Head of caudate nucleus (tissue), 42 donors: ENCODE results near the gene FHIP2A.
"Not testable (repeated sequence)": the region's sequence is repeated elsewhere in the genome, so short reads cannot be mapped to it uniquely, and the experiment has no call there.

Experiments
- DNase-seq, 42 donors: peaks; one replicate each; pipeline versions ENCODE4 v3.0.0 to v3.0.0-alpha.2; 2020 to 2021; ENCODE audit warnings: mixed read lengths in 7 of 42
- intact Hi-C: fragments of 100-400 bp; cut with DNase I; formaldehyde crosslinking; loops from one replicate; pipeline ENCODE4 v1.15.0; 2022

Gene FHIP2A

DNA sequence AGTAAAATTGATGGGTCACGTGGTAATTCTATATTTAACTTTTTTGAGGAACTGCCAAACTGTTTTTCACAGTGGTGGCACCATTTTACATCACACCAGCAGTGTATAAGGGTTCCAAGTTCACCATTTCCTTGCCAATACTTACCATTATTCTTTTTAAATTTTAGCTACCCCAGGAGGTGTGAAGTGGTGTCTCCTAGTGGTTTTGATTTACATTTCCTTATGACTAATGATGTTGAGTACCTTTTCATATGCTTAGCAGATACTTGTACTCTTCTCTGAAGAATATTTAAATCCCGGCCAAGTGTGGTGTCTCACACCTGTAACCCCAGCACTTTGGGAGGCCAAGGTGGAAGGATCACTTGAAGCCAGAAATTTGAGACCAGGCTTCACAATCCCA lies 28.5 kb downstream of the FHIP2A start:
- DNase-seq: no peak
- intact Hi-C loops: no loop called here

DNA sequence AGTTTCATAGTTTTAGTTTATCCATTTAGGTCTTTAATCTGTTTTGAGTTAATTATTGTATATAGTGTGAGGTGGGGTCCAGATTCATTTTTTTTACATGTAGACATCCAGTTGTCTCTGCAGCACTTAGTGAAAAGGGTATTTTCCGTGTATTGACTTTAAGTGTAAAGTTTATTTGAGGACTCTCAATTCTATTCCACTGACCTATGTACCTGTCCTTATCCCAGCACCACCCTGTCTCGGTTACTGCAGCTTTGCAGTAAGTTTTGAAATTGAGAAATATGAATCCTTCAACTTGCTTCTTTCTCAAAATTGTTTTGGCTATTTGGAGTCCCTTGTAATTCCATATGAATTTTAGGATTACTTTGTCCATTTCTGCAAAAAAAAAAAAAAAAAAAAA lies 29.8 kb downstream of the FHIP2A start:
- DNase-seq: no peak
- intact Hi-C loops: no loop called here

DNA sequence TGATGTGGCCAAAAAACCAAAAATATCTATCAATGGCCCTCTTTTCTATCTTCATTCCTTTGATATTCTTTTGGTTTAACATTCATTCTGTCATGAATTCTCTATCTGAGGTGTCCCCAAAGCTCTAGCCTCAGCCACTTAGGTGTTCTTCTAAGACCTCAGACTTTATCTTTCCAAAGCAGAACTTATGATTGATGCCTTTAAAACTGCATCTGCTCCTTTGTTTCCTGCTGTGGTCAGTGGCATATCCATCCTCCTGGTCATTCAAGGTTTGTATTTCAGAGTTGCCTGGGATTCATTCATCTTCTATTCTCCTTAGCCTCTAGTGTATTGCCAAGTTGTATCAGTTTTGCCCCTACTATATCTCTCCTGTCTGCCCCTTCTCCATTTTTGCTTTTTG lies 30.6 kb downstream of the FHIP2A start:
- no peak for DNase-seq
- intact Hi-C loops: no loop called here

DNA sequence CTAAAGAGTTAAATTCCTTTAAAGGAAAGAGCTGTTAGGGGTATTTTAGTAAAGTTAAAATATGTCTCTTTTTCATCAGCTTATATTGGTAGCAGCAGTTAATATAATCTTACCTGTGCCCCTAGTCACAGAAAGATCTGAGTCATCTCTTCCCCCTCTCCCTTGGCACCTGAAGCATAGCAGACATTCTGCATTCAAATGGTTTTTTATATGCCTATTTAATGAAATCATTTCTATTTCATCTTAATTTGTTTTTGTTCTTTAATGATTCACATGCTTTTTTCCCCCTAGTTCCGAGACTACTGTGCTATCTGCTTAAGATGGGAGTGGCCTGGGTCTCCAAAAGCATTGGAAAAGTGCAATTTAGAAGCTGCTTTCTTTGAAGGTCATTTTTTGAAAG lies 33.3 kb downstream of the FHIP2A start:
- intact Hi-C loops: no loop called here

DNA sequence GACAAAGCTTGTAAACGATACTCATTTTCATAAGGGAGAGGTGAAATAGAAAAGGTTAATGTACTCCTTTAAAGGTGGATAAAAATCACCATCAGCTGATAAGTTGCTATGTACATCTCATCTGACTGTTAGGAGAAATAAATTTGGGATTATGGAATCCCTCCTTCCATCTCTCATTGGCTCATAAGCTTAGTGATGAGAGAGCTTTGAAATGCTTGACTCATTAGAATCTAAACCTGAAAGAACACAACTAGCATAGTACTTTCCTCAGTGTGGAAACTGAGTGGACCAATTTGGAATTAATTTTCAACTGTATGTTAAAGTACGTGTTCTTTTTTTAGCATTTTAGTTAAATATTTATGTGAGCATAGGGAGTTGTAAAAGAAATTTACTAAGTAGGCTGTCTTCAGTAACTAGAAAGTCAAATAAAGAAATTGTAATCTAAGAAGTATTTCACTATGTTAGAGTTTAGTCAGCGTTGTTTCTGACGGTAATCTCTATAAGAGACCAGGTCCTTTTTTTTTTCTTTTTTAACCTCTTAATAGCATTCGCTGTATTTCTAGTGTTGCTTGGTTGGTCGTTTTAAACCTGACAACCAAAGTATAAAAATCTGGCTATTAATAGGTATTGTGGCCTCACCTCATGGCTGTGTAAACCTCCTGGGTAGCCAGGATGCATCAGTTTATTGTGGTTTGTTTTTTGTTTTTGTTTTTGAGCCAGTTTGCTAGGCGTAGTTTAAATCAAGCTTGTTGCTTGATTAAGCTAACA lies 34.4 kb downstream of the FHIP2A start:
- DNase-seq: no peak
- intact Hi-C loops: no loop called here

More for the DNA sequence above, 33.3 kb downstream of the FHIP2A start:
- peak in 1 of 42 donors; percentile 28 for DNase-seq

DNA sequence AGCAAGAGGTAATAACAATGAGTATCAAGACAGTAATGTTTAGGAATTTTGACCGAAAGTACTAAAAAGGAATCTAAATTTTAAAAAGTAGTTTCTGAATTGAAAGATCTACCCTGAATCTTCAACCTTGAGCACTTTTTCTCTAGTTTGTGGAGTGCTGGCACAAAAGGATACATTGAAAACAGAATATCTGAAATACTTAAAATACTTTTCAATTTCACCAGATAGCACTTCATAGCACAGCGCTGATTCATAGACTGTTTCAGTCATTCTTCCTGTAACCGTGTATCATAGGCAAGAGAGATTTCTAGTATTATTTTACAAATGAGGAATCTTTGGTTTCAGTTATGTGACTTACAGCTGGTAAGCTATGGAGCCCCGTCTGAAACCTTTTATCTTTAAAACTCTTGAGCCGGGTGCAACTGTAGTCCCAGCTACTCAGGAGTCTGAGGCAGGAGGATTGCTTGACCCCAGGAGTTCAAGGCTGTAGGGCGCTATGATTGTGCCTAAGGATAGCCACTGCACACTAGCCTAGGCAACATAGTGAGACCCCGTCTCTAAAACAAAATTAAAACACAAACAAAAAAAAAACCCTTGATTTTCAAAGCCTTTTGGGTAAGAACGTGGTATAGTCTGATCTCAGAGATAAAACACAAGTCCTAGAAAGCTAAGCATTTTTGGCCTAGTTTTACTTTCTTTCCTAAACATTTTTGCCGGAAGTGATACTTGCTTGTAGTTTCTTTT lies 35.1 kb downstream of the FHIP2A start:
- intact Hi-C loops: no loop called here
- DNase-seq: no peak

DNA sequence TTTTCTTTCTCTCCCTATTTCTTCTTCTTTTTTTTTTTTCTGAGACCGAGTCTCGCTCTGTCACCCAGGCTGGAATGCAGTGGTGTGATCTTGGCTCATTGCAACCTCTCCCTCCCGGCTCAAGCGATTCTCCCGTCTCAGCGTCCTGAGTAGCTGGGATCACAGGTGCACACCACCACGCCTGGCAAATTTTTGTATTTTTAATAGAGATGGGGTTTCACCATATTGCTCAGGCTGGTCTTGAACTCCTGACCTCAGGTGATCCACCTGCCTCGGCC lies 35.6 kb downstream of the FHIP2A start:
- DNase-seq, intact Hi-C loops: not testable (repeated sequence)

DNA sequence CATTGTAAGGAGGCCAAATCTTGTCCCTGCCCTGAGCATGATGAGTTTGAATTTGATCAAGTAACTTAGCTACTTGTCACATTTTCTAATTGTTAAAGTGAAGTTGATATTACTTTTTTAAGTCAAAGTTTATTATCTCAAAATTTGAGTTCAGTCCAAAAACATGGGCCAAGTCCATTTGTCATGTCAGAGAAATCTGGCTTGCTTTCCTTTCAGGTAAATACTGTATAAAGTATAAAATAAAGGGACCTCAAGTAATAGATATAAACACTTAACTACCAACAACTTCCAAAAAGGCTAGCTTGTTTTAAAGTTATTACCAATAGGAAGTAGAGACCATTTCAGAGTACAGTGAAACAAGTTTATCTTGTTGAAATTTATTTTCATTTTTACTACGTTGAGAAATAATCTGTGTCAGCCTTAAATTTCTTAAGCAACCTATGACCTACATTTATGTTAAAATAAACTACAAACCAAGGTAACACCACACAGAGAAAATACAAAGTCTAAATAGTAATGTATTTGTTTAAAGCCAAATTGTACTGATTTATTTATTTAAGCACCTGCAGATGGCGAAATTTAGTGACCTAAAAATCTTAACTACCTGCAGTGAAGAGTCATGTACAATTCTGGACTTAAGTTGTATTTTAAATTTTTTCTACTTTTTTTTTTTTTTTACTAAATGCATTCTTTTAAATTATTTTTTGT lies 36.5 kb downstream of the FHIP2A start:
- intact Hi-C loops: no loop called here
- no peak for DNase-seq

DNA sequence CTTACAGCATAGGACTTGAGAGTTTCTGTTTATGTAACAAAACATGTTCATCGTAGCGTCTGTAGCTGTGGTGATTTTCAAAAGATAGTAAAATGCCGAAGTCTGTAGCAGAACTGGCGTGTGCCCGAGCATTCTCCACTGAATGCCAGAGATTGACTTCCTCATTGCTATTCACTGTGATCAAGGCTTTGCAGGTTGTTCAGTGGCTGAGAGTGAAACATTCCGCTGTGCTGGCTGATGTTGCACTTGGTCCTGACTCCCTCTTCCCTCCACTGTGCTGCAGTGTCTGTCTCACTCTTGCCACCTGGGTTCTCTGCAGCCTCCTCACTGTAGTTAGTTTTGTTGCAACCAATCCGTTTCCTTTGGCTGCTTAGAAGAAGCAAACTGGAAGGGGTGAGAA lies 37.6 kb downstream of the FHIP2A start:
- intact Hi-C loops: no loop called here

DNA sequence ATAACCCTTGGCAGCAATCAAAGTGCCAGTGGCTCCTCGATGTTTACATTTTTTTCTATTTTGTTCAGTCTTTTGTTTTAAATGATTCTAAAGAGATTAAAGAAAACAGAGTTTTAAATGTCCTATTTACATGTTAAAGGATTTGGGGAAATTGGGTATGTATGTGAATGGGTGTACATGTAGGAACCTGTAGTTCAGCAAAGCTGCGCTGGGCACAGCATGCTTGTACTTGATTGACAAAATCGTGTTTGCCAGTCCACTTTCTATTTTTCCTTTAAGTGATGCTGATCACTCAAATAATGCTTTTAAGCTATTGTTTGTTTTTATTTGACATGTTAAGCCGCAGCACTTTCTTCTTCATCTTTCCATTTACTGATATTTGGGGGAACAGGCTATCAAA lies 40.9 kb downstream of the FHIP2A start:
- DNase-seq: no peak
- intact Hi-C loops: no loop called here

More for the DNA sequence above, 37.6 kb downstream of the FHIP2A start:
- DNase-seq: no peak

DNA sequence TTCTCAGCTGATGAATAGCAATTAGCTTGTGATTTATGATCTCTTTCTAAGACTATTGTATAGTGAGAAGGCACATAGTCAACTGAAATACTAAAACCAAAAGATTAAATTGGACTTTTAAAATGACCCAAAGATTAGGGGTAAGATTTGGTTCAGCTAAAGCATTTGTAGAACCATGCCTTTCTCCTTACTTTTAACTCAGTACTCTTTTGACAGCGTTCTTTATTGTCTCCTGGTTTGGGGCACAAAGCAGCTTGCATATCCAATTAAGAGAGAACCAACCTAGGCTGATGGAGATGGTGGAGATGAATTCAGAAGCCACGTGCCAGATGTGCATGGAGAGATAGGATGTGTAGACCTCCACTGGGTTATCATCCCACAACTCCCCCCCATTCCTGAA lies 45.8 kb downstream of the FHIP2A start:
- DNase-seq: no peak
- intact Hi-C loops: no loop called here

DNA sequence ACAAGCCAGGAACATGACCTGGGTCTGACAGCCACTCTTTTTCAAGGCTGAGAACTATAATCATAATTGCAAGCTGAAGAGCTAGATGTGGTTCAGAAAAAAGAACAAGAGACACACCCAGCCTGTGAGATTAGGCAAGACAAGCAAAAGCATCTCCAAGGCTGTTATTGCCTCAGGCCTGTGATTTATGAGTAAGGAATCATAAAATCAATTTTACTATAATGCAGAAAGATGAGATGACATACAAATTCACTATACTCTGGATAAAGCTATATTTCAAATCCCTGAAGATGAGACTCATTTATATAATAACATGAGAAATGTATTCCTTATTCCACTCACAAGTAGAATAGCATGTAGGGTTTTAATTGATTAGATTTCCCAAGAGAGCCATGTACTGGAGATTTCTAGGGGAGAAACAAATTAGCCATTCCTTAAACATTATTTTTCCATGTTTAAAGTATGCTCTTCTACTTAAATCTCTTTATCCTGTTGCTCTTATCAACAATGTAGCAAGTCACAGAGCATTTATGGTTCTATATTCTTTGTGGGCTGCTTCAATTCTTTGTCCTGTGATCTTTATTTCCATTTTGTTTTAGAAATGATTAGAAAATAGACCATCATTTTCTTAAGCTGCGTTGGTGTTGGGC lies 47.4 kb downstream of the FHIP2A start:
- intact Hi-C loops: no loop called here
- DNase-seq: peak in 2 of 42 donors; percentile 37 to 45

DNA sequence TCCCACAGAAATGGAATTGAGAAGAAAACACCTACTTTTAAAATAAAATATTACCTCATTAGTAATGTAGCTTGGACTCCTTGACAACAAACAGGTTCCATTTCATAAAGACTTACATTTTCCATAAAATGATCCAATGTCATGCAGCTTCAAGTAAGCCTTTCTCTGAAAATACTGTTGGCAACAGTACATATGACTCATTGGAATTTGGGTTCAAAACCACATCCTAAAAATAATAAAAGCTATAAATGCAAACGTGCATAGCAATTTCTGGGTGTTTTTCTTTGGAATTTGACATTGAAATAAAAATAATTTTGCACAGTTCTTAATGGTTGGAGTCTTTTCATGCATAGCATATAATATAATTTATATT lies 47.9 kb downstream of the FHIP2A start:
- intact Hi-C loops: no loop called here
- no peak for DNase-seq

DNA sequence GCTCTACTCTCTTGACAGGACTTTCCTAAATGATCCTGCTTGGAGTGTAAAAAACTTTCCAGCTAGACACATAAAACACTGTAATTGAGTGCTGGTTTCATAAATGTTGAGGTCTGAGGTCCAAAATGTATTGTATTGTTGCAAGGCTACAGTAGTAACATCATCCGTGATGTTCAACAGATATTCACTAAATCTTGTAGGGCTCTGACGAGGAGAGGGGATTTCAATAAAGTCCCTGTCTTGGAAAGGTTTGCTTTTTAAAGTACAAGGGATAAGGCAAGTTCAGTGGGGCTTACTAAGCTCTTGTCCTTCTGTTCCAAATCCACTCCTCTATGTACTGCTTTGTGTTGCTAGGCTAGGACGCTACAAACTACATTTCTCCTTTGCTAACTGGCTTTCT lies 48.9 kb downstream of the FHIP2A start:
- intact Hi-C loops: no loop called here
- DNase-seq: no peak

DNA sequence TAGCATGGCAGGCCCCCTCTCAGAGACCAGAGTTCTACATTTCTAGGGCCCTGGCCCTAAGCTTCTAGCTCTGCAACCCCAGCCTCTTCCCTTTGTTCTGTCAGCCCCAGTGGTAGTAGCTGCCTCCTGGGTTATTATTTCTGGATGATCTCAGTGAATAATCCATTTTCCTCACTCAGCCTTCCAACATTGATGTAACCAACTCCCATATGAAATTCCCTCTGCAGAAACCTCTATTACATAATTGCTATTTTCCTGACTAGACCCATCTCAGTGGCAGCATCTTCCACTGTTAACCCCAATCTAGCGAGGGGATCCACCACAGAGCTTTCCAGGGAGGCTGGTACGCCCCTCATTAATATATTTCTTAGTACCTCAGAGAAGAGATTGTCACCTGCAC lies 49.8 kb downstream of the FHIP2A start:
- no peak for DNase-seq
- intact Hi-C loops: no loop called here
